Measurements from ENCODE around the gene MOB1A.
"Not testable (repeated sequence)": the region's sequence is repeated elsewhere in the genome, so short reads cannot be mapped to it uniquely, and the experiment has no call there.

MOB1A gene

DNA sequence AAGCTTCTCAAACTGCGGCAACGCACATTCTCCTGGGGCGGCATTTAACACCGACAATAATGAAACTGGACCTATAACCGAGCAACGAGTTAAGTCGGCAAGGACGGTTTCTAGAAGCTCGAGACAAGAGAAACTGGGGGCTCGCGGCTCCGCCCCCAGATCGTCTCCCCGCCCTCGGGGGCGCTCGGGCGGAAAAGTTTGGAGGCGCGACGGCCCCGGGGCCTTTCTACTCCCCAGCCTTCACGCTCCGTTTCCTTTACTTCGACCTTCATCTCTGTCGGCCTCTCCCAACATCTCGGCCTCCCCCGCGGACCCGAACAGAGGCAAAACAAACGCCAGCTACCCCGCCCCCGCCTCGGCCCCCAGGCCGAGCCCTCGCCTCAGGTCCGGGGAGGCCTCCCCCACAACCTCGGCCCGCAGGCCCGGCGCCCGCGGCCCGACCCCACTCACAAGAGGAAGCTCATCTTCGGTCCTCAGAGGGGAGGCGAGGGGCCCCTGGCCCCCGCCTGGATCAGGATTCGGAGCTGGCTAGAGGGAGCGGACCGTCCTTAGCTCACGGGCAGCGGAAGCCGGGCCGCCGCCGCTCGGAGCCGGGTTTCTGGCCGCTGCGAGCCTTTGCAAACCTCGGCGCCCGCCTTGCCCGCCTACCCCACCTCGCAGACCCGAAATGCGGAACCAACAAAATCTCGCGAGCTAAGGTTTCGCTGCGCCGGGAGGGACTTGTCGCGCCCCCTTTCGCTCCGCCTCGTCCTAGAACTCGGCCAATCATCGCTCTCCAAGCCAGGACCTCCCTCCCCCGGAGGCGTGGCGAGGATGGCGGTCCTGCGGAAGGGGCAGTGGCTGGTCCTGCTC, at the start of gene MOB1A:
MOB1A (minus strand) TSS at position 669 of the 852 bp plus-strand sequence; CDS start at position 464, 205 bp downstream.
- peak; percentile 90 for DNase-seq (ENCODE audit: low spot score)

DNA sequence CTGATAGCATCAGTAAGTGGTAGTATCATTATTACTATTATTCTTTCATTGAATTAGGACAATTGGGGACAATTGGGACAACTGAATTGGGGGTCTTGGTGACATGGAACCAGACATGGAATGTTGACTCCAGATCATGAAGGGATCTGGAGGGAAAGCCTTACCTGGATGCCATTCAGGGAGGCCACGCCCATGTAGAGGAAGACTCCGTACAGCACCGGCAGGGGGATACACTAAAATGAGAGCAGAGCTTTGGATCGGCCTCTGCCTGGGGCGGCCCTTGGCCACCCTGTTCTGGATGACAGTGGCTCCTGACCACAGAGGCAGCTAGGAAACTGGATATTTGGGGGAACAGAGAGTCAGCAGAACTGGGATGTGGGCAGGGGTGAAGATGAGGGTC, 49.0 kb upstream of the MOB1A start:
- no peak for DNase-seq (ENCODE audit: low spot score)

DNA sequence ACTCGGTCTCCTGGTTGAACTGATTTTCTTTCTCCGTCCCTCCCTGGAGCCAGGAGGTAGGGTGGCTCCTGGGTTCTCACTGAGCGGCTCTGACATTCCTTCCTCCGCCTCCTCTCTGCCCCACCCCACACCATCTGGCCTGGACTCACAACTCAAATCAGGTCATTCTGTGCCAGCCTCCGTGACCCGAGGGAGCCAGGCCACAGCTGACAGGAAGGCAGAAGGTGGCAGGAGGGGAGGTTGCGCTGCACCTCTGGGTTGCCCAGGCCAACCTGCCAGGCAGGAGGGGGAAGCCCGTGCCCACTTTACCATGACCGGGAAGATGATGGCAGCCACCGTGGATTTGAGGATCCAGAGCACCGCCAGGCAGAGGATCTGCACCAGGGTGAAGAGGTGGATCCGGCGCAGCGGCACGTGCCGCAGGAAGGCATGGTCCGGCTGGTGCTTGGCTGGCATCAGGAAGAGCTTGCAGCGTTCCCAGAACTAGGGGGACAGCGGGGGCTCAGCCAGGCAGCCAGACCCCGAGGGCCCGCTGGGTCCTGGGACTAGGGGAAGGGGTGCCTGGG, 48.1 kb upstream of the MOB1A start:
- no peak for DNase-seq (ENCODE audit: low spot score)

DNA sequence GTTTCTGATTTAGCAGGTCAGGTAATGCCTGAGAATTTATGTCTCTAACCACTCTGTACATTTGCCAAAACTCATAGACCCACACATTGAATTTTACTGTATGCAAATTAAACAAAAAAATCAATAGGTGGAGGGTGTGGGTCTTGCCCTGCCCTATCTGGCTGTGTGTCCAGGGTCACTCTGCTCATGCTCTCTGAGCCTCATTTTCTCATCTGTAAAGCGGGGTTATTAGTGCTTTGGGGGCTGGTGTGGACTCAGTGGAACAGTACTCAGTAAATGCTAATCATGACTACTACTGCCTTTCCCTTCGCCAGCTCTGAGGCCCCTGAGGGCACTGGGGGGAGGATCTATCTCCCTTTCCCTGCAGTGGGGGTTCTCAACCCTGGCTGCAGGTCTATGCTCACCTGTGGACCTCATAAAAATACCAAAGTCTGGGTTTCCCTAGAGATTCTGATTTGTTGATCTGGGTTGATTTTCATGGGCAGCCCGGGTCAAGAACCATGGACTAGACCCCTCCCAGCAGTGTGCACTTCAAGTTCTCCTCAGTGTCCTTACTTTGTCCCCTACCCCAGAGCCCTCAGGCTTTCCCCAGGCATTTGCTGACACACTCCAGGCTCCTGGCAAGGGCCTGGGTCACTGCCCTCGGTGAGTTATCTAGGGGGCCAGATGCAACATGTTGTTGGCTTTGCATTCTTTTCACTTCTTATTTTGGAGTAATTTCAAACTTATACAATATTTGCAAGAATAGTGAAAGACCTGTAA, 47.2 kb upstream of the MOB1A start:
- DNase-seq (ENCODE audit: low spot score) = no peak

DNA sequence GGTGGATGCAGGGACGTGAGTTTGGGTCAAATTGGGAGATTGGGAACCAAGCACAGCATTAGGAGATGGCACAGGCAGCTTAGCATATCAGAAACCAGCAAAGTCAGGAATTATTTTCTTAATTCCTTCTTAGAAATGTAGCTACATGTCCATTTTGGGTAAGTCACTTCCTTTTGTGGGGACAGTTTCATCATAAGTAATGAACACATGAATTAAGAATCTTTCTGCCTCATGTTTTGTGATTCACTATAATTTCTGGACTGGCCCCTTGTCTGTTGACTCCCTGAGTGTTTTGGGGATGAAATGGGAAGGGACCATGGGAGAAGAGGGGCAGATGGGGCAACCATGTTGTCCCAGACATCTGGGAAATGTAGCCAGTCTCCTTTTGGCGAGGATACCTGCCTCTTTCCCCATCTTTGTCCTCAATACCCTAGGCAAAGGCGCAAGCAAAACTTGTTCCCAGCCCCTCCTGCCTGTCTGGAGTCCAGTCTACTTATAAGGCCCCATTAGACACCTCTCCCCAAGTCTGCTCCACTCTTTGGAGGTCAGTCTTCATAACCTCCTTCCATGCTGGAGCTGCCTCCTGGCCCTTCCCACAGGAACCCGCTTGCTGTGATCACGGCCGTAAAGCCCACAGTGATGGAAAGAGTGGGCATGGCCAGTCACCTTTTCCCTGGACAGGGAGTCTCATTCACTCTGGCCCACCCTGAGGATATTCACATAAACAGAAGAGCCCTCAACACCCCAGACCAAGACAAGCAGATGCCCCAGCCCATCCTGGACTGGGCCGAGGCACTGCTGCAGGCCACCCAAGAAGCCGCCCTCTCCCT, 45.5 kb upstream of the MOB1A start:
- no peak for DNase-seq (ENCODE audit: low spot score)

DNA sequence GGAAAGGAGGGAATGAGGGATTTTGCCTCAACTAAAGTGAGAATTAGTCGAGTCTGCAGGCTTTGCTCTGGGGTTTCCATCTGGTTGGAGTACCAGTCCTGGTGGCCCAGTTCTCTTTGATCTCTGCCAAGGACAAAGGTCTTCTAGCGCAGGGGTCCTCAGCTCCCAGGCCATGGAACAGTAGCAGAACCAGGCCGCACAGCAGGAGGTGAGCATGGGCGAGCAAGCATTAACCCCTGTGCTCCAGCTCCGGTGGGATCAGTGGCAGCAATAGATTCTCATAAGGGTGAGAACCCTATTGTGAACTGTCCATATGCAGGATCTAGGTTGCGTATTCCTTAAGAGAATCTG, 43.6 kb upstream of the MOB1A start:
- DNase-seq (ENCODE audit: low spot score) = no peak

DNA sequence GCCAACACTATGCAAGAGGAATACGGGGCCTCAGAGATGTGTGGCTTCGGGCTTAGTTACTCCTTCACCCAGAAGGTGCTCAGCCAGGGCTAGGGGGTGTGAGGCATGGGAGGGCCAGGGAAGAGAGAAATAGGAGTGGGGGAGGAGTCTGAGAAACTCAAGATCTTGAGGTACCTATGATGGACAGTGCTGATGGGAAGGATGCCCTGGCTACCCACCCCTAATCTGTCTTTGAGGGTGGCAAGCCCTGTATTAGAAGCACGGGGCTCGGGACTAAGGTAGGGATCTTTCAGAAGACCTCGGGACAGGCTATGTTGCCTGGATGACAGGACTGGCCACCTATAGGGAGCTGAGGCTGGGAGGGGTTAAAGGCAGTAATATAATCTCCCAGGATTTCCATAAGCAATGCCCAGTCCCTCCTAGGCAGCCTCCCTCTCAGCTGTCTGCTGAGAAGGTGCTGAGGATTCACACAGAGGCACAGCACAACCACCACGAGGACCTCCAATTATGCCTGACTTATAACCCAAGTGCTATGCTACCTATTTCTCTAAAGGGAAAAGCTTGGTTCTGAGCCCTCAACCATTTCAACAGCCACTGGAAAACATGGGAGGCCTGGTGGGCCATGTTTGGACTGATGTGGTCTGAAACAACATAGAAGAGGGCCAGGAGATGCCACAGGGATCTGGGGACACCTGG, 43.1 kb upstream of the MOB1A start:
- DNase-seq (ENCODE audit: low spot score) = no peak

DNA sequence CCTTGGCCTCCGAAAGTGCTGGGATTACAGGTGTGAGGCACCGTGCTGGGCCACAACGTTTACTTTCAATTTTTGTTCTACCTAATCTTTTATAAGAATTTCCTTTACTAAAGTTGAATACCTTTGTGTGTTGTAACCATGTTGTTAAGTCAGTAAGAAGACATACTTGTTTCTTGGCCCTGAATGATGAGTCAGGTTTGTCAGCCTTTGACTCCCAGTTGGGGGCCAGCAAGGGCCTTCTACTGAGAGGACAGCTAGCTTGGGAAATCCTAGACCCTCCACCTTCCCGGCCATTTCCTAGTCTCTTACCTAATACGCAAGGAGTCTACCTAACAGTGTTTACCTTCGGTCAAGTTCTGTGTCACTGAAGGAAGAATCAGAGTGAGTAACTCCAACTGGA, 42.4 kb upstream of the MOB1A start:
- DNase-seq (ENCODE audit: low spot score) = no peak

DNA sequence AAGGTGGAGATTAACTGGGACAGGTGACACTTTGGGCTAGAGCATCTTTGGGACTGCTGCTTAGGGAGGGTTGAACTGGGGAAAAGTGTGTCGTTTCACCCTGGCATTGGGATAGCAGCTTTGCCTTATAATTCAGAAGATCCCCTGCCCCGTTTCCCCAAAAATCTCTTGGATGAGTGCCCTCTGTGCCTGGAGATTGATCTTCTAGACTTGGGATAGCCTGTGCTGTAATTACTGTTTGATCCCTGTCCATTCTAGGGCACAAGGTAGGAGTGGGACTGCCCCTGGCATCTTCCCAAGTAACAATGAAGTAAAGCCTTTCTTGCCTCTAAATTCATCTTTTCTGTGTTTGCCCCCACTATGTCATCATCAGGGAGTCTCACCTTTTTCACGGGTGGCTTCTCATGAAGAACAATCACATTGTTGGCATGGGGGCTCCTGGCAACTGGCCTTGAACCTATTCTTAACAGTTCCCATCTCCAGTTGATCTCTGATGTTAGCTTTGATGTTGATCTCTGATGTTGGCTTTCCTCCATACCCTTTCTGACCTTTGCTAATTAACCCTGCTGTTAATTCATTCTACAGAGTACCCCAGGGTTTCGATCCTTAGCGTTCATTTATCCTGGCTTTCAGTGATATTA, 41.3 kb upstream of the MOB1A start:
- DNase-seq (ENCODE audit: low spot score) = no peak

DNA sequence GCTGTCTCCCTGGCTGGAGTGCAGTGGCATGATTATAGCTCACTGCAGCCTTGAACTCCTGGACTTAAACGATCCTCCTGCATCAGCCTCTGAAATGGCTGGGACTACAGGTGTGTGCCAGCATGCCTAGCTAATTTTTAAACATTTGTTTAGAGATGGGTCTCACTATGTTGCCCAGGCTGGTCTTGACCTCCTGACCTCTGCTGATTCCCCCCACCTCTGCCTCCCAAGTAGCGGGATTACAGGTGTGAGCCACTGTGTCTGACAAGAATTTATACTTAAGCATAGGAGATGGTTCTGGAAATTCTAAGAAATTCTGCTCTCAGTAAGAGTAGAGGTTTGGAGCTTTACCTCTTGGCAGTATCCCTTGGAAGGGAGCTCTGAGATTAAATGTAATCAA, 38.0 kb upstream of the MOB1A start:
- no peak for DNase-seq (ENCODE audit: low spot score)

DNA sequence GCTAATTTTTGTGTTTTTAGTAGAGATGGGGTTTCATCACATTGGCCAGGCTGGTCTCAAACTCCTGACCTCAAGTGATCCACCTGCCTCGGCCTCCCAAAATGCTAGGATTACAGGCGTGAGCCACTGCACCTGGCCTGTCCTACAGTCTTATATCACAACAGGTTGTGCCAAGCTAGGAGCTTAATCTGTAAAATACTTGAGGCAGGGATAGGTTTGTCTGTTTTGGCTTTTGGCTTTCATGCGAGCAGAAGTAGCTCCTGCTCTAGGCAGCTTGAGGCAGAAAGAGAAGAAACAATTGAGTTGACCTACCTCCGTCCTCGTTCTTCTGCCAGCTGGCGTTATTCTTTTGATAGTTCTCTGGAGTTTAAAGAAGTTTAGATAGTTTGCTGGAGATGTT, 37.1 kb upstream of the MOB1A start:
- not testable (repeated sequence) for DNase-seq (ENCODE audit: low spot score)

DNA sequence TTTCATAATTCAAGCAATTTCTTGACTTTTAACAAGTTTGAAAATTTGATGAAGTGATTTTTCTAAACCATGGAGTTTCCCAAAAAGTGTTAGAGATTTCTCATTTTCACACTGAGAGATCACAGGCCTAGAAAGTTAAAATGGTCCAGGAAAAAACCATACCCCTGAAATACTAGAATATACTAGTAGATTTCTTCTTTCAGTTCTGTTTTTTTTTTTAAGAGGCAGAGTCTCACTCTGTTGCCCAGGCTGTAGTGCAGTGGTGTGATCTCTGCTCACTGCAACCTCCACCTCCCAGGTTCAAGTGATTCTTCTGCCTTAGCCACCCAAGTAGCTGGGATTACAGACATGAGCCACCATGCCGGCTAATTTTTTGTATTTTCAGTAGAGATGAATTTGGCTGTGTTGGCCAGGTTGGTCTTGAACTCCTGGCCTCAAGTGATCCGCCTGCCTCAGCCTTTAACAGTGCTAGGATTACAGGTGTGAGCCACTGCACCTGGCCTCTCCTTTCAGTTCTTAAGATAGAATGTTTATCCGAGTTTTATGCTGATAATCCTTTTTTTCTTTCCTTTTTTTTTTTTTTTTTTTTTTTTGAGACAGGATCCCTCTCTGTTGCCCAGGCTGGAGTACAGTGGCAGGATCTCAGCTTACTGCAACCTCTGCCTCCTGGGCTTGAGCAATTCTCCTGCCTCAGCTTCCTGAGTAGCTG, 34.2 kb upstream of the MOB1A start:
- no peak for DNase-seq (ENCODE audit: low spot score)

DNA sequence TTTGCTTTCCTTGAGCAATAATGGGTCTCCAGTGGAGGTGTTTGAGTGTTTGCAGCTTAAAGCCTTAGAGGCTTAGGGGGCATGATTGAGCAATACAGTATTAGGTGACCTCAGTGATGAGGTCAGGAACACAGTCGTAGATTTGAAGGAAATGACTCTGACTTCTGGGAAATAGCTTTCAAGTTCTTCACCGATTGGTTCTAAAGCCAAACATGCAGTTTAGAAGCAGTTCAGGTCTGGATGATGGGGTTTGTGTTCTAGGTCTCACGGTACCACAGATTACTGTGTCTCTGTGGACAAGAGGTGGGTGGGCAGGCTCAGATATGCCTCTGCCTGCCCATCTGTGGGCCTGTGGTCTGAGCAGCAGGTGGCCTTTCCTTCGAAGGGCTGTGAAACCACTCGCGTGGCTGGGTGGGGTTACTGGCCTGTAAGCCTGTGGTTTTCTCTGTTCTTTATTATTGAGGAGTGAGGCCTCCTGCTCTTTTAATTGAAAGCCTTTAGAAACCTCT, 27.6 kb upstream of the MOB1A start:
- no peak for DNase-seq (ENCODE audit: low spot score)

DNA sequence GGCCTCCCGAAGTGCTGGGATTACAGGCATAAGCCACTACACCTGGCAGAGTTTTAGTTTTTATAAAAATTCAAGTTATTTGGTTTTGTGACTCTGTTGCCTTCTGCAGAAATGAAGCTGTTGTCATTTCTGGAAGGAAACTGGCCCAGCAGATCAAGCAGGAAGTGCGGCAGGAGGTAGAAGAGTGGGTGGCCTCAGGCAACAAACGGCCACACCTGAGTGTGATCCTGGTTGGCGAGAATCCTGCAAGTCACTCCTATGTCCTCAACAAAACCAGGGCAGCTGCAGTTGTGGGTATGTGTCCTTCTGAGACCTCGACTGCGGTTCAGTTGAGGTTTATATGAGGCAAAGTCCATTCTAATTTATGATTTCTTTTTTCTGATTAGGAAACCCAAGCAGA, 26.9 kb upstream of the MOB1A start:
- no peak for DNase-seq (ENCODE audit: low spot score)

DNA sequence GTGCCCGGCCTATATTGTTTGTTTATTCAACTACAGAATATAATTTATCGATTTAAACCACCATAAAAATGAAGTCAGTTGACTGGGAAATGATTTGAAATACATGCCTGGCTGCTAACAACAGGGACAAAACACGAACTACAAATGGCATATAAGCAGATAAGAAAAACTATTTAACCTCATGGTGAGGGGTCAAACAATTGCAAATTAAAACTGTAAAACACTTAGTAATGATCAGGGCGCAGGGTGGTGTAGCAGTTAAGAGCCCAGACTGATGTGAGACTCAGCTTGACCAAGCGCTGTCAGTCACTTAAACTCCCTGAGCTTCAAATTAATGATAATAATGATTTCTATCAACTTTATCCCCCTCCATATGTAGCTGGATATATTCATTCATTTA, 26.4 kb upstream of the MOB1A start:
- DNase-seq (ENCODE audit: low spot score) = no peak

DNA sequence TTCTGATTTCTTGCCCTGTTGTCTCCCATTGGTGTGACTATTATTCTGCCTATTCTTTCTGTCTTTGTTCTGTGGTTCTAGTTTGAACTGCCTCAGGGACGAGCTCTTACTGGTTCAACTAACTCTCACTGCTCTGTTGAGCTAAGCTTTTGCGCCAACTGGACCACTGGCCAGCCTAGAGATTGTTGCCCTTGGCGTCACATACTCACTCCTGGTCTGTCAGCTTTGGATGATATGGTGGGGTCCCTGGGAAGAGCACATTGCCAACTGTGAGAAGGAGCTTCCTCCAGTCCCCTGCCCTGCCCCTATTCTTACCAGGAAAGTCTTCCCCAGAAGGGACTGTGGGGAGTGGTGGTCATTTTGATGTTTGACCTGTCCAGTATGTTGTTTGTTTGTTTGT, 25.8 kb upstream of the MOB1A start:
- no peak for DNase-seq (ENCODE audit: low spot score)

DNA sequence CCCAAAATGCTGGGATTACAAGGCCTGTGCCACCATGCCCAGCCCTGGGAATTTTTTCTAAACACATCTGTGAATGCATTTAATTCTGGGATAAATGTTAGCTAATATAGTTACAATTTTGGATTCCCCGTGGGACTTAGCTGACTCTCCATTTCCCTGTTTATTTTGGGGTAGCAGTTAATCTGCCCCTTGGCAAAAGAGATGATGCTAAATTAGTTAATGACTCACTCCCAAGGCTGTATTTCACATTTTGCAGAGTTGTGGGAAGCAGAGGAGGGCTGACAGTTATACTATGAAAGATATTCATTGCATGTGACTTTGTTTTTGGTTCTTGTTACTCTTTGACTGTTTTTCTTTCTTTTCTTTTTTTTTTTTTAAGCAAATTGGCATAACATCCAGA, 22.9 kb upstream of the MOB1A start:
- no peak for DNase-seq (ENCODE audit: low spot score)

DNA sequence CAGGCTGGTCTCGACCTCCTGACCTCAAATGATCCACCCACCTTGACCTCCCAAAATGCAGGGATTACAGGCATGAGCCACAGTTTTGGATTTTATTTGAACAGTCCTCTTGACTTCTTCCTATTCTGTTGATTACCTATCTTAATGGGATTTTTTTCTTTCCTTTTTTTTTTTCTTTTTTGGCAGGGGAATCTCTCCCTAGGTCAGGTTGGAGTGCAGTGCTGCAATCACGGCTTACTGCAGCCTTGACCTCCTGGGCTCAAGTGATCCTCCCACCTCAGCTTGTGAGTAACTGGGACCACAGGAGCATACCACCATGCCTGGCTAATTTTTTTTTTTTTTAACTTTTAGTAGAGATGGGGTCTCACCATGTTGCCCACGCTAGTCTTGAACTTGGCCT, 22.5 kb upstream of the MOB1A start:
- DNase-seq (ENCODE audit: low spot score) = no peak

DNA sequence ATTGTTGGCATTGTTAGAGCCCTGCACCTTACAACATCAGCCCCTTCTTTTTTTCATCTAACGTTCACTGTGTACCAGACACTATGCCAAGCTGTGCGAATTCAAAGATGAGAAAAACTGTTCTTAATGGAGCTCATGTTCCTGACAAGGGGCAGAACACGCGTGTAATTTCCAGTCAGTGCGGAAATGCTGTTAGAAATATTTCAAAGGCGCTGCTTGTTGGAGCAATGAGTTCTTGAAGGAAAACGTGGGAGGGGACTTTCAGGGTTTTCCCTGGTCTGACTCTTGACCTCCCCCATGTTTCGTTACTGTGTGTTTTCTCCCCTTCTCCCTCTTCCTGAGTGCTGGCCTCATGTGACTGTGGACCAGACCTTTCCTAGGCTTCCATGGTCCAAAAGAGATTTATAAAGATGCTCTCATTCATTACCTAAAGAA, 21.2 kb upstream of the MOB1A start:
- no peak for DNase-seq (ENCODE audit: low spot score)

DNA sequence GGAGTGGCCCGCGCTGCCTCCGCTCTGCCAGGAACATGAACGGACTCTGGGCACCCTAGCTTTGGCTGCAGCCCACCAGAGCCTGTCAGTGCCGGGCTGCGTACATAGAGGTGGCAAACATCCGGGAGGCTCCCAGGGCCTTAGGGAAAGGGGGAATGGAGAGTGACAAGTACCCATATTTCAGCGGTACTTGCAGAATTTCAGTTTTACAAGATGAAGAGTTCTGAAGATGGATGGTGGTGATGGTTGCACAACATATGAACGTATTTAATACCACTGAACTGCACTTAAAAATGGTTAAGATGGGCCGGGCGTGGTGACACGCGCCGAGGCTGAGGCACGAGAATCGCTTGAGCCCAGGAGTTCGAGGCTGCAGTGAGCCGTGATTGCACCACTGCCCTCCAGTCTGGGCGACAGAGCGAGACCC, 20.6 kb upstream of the MOB1A start:
- no peak for DNase-seq (ENCODE audit: low spot score)

All from HuH-7.5 (cell line).